Activated naive CD8-positive, alpha-beta T cell treated with anti-CD3 and anti-CD28 coated beads, Interleukin-2, amount 50 U/mL, for 24 hours (primary cell): ENCODE results near the gene RPGRIP1.

ENCODE experiments used
- ATAC-seq: fragments of 150-1000 bp; cut with Tn5 transposase; one replicate; pipeline ENCODE4 v1.10.0; 2021
- DNase-seq: peaks from one replicate; pipeline ENCODE4 v3.0.0; 2021
- H3K27ac Mint-ChIP-seq: one replicate; pipeline ENCODE4 v1.8.0; 2021; ENCODE audit warnings: mild to moderate bottlenecking, mixed read lengths
- H3K27me3 Mint-ChIP-seq: one replicate; pipeline ENCODE4 v1.8.0; 2021; ENCODE audit warnings: mixed read lengths
- H3K36me3 Mint-ChIP-seq: one replicate; pipeline ENCODE4 v1.8.0; 2021; ENCODE audit warnings: low read depth, mixed read lengths
- H3K4me1 Mint-ChIP-seq: one replicate; pipeline ENCODE4 v1.8.0; 2021; ENCODE audit warnings: mixed read lengths
- H3K4me3 Mint-ChIP-seq: one replicate; pipeline ENCODE4 v1.8.0; 2021; ENCODE audit warnings: mild to moderate bottlenecking, moderate library complexity, mixed read lengths
- H3K9me3 Mint-ChIP-seq: one replicate; pipeline ENCODE4 v1.8.0; 2021; ENCODE audit warnings: mixed read lengths

RPGRIP1 gene

GRCh38 chr14:21307637-21308036 lies 27.8 kb downstream of the RPGRIP1 start:
- no peaks in the 10 kb centered on the region for H3K9me3 Mint-ChIP-seq
- H3K27ac Mint-ChIP-seq, result peak overlapping the region; percentile 87
- H3K27me3 Mint-ChIP-seq, result peaks cover 3% of the 10 kb centered on the region
- ATAC-seq (no peak), DNase-seq (no peak)
- peaks cover 23% of the 10 kb centered on the region for H3K4me1 Mint-ChIP-seq
- H3K36me3 Mint-ChIP-seq, result no peaks in the 10 kb centered on the region
- peak overlapping the region; percentile 80 for H3K4me3 Mint-ChIP-seq

GRCh38 chr14:21308132-21308478 lies 28.2 kb downstream of the RPGRIP1 start:
- peak overlapping the region; percentile 80 for H3K4me3 Mint-ChIP-seq
- peaks cover 3% of the 10 kb centered on the region for H3K27me3 Mint-ChIP-seq
- DNase-seq, result no peak
- peak overlapping the region; percentile 87 for H3K27ac Mint-ChIP-seq
- H3K9me3 Mint-ChIP-seq, result no peaks in the 10 kb centered on the region
- no peak for ATAC-seq
- H3K4me1 Mint-ChIP-seq, result peaks cover 23% of the 10 kb centered on the region
- no peaks in the 10 kb centered on the region for H3K36me3 Mint-ChIP-seq

- Mint-ChIP-seq H3K9me3 (no peaks in the 10 kb centered on the region), H3K27ac (peak overlapping the region; percentile 87), H3K4me1 (peaks cover 23% of the 10 kb centered on the region), H3K27me3 (no peaks in the 10 kb centered on the region), H3K4me3 (peak overlapping the region; percentile 80), H3K36me3 (no peaks in the 10 kb centered on the region)
- ATAC-seq (peak; percentile 94), DNase-seq (peak; percentile 79)
Measured at GRCh38 chr14:21308479-21309237, 28.8 kb downstream of the RPGRIP1 start.

GRCh38 chr14:21309238-21309636 lies 29.4 kb downstream of the RPGRIP1 start:
- DNase-seq (peak; percentile 7), ATAC-seq (no peak)
- no peaks in the 10 kb centered on the region for H3K27me3 Mint-ChIP-seq
- H3K4me1 Mint-ChIP-seq, result peaks cover 23% of the 10 kb centered on the region
- H3K4me3 Mint-ChIP-seq, result peak overlapping the region; percentile 80
- H3K36me3 Mint-ChIP-seq, result no peaks in the 10 kb centered on the region
- H3K27ac Mint-ChIP-seq, result peak overlapping the region; percentile 87
- H3K9me3 Mint-ChIP-seq, result no peaks in the 10 kb centered on the region

GRCh38 chr14:21309956-21310355 lies 30.1 kb downstream of the RPGRIP1 start:
- H3K4me1 Mint-ChIP-seq, result peaks cover 23% of the 10 kb centered on the region
- H3K27ac Mint-ChIP-seq, result no peak overlapping the region
- H3K9me3 Mint-ChIP-seq, result no peaks in the 10 kb centered on the region
- no peak overlapping the region for H3K4me3 Mint-ChIP-seq
- ATAC-seq (no peak), DNase-seq (no peak)
- H3K36me3 Mint-ChIP-seq, result no peaks in the 10 kb centered on the region
- H3K27me3 Mint-ChIP-seq, result no peaks in the 10 kb centered on the region

GRCh38 chr14:21311614-21312013 lies 31.7 kb downstream of the RPGRIP1 start:
- Mint-ChIP-seq H3K36me3 (no peaks in the 10 kb centered on the region), H3K4me3 (no peak overlapping the region), H3K9me3 (no peaks in the 10 kb centered on the region), H3K27ac (no peak overlapping the region), H3K4me1 (peaks cover 23% of the 10 kb centered on the region), H3K27me3 (no peaks in the 10 kb centered on the region)
- ATAC-seq (no peak), DNase-seq (no peak)

GRCh38 chr14:21313512-21313911 lies 33.6 kb downstream of the RPGRIP1 start:
- peaks cover 10% of the 10 kb centered on the region for H3K4me1 Mint-ChIP-seq
- H3K9me3 Mint-ChIP-seq, result no peaks in the 10 kb centered on the region
- ATAC-seq (no peak), DNase-seq (no peak)
- no peaks in the 10 kb centered on the region for H3K27me3 Mint-ChIP-seq
- no peak overlapping the region for H3K27ac Mint-ChIP-seq
- no peaks in the 10 kb centered on the region for H3K36me3 Mint-ChIP-seq
- H3K4me3 Mint-ChIP-seq, result no peak overlapping the region

- no peaks in the 10 kb centered on the region for H3K36me3 Mint-ChIP-seq
- H3K27ac Mint-ChIP-seq, result no peak overlapping the region
- no peak overlapping the region for H3K4me3 Mint-ChIP-seq
- no peak for ATAC-seq
- peaks cover under 1% of the 10 kb centered on the region for H3K27me3 Mint-ChIP-seq
- peaks cover 7% of the 10 kb centered on the region for H3K4me1 Mint-ChIP-seq
- DNase-seq, result no peak
- no peaks in the 10 kb centered on the region for H3K9me3 Mint-ChIP-seq
Measured at GRCh38 chr14:21317398-21317797, 37.5 kb downstream of the RPGRIP1 start.

- H3K36me3 Mint-ChIP-seq, result no peaks in the 10 kb centered on the region
- H3K27ac Mint-ChIP-seq, result no peak overlapping the region
- no peaks in the 10 kb centered on the region for H3K9me3 Mint-ChIP-seq
- H3K4me3 Mint-ChIP-seq, result no peak overlapping the region
- no peak for ATAC-seq
- no peak for DNase-seq
- peaks cover 7% of the 10 kb centered on the region for H3K4me1 Mint-ChIP-seq
- peaks cover 2% of the 10 kb centered on the region for H3K27me3 Mint-ChIP-seq
Measured at GRCh38 chr14:21320913-21321312, 41.0 kb downstream of the RPGRIP1 start.

- DNase-seq (no peak), ATAC-seq (no peak)
- H3K27ac Mint-ChIP-seq, result no peak overlapping the region
- no peak overlapping the region for H3K4me3 Mint-ChIP-seq
- H3K27me3 Mint-ChIP-seq, result peaks cover 2% of the 10 kb centered on the region
- H3K36me3 Mint-ChIP-seq, result no peaks in the 10 kb centered on the region
- H3K9me3 Mint-ChIP-seq, result no peaks in the 10 kb centered on the region
- peaks cover 7% of the 10 kb centered on the region for H3K4me1 Mint-ChIP-seq
Measured at GRCh38 chr14:21322716-21323115, 42.8 kb downstream of the RPGRIP1 start.

GRCh38 chr14:21326972-21327371 lies 47.1 kb downstream of the RPGRIP1 start:
- no peak for ATAC-seq
- H3K36me3 Mint-ChIP-seq, result no peaks in the 10 kb centered on the region
- H3K27ac Mint-ChIP-seq, result no peak overlapping the region
- no peaks in the 10 kb centered on the region for H3K4me1 Mint-ChIP-seq
- H3K9me3 Mint-ChIP-seq, result no peaks in the 10 kb centered on the region
- H3K27me3 Mint-ChIP-seq, result peaks cover 2% of the 10 kb centered on the region
- no peak overlapping the region for H3K4me3 Mint-ChIP-seq
- no peak for DNase-seq
